Glomerular visceral epithelial cell (primary cell): ENCODE results near the gene MRPS18C.
"Not testable (repeated sequence)": the region's sequence is repeated elsewhere in the genome, so short reads cannot be mapped to it uniquely, and the experiment has no call there.

Experiments used
- DNase-seq: peaks from one replicate; pipeline ENCODE4 v3.0.0-alpha.2; 2016; ENCODE audit errors: extremely low spot score

Gene MRPS18C

GRCh38 chr4:83455281-83456183 lies at the start of gene MRPS18C, which contains the start of gene HELQ:
TSS of gene MRPS18C (plus strand) at chr4:83456058. CDS start at chr4:83456078, 20 bp downstream.
TSS of gene HELQ (minus strand) at chr4:83455823. CDS start at chr4:83455693, 130 bp downstream.
- peak; percentile 99 for DNase-seq

DNA sequence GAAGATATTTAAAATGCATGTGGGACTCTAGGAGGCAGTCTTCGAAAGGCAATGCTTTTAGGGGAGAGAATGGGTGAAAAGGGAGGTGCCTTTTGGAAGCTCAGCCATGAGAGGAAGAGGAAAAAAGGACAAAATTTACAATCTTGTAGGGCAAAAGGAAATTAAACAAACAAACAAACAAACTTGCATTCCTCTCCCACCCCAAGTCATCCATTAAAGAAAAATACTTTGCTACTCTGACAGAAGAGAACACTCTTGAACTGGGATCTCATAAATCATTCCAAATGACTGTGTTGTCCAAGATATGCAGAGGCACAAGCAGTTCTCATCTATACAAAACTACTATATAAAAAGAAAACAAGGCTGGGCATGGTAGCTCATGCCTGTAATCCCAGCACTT lies 47.0 kb upstream of the MRPS18C start:
- no peak for DNase-seq

DNA sequence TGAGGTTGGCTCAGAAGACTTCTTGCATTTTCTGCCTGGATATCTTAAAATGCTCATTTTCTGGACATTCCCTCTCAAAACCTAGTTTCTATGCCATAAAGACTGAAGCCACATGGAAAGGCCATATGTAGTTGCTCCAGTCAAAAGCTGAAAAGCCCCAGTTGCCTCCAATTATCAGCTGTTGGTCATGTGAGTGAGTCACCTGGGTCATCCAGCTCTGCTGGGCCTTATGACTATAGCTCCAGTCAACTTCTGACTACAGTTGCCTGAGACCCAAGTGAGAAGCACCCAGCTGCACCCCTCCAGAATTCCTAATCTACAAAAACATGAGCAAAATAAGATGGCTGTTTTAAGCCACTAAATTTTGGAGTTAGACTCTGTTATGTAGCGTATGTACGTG lies 42.2 kb upstream of the MRPS18C start:
- DNase-seq = no peak

DNA sequence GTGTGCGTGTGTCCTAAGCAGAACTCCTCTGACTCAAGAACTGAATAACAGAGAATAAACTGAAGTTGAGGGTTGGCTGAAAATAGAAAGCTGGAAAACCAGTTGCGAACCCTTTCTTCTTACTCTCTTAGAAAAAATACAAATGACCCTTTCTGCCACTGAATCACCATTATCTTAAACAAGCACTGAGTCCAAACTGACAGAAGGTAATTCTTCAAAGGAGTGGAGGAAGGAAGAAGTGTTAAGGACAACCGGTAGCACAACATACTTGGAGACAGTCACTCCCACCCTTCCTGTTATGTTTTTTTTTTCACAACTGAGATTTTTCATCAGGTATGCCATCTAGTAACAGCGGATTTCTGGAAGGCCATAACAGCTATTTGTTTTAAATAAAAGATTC lies 38.3 kb upstream of the MRPS18C start:
- DNase-seq = no peak

GRCh38 chr4:83418211-83418610 lies 37.6 kb upstream of the MRPS18C start:
- DNase-seq = no peak

GRCh38 chr4:83431200-83431599 lies 24.7 kb upstream of the MRPS18C start:
- DNase-seq = no peak

DNA sequence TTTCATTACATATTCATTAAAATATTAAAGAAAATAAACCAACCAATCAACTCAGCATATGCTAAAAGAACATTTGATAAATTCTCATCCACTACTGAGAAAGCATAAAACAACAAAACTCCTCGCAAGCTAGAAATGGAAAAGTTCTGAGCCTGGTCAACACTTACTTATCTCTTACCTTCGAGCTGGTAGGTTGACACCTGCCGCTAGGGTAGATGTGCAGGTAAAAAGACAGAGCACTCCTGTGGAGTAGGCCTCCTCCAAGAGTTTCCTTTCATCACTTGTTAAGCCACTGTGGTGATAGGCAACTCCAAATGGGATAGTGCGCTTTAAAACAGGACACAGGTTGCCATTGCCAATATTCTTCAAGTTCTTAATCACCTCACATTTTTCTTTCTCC lies 19.2 kb upstream of the MRPS18C start:
- no peak for DNase-seq

DNA sequence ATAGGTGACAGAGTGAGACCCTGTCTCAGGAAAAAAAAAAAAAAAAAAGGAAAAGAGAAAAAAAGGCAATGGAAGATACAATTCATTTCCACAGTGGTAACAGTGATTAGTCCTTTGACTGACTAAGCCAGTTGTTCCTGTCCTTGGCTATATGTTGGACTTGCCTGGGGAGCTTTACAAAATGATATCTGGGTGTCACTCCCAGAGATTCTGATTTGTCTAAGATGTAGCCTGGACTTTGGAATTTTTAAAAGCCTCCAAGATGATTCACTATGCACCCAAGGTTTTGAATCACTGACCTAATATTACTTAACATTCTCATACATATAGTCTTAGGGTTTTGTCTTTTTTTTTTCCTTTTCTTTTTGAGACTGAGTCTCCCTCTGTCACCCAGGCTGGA lies 17.1 kb upstream of the MRPS18C start:
- DNase-seq = no peak

DNA sequence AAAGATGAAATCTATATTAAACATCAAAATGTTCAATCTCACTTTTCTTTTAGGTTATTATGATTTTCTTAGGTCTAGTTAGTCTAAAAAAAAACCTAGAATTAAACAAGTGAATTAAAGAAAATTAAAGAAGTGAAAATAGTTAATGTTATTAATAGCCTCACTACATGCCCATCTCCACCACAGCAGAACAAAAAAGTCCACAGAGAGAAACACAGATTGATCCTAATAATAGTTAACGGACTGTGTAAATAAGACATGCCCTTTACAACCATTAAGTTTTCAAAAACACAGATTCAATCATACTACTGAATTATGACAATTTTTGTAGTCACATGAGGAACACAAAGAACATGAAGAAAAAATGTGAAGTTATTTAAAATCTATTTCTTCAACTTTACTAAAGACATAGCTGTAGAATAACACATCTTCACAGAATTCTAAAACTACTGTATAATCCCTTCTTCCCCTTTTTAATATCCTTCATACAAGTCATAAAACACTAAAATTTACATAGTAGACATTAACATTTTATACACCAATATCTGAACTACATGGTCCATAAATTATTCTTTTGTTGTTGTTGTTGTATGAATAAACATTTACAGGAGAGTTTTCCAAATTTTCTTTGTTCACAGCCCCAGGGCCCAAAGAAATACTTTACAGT lies 15.6 kb upstream of the MRPS18C start:
- no peak for DNase-seq

DNA sequence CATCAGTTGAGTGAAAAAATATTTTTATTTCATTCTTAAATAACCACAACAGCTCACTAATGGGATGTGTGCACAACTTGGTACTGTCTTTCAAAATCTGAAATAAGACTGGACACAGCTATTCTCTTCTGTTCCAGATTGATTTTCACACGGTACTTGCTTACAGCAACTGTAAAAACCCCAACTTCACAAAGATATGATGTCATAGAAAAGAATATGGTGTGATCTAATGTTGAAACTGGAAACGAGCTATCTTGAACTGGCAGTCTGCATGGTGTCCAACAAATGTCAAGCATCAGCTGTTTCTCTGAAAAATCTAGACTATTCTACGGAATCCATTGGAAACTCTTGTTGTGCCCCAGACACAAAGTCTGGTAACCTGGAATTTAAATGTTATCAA lies 15.0 kb upstream of the MRPS18C start:
- DNase-seq = no peak

DNA sequence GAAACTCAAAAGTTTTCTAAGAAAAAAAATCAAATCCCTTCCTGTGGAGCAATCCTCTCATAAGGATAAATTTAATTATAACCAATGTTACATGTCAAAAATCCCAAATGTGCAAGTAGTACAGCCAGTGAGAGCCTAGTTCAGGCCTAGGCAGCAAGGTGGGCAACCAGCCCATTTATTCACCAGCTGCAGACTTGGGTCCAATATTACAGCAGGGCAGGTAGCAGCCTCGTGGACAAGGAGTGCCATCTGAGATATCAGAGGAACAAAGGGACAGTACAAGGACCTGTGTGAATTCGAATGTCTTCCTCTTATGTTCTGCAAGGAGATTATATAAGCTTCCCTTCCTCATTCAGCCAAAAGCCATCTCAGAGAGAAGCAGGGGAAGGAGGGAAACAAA lies 6.8 kb upstream of the MRPS18C start:
- DNase-seq = no peak

DNA sequence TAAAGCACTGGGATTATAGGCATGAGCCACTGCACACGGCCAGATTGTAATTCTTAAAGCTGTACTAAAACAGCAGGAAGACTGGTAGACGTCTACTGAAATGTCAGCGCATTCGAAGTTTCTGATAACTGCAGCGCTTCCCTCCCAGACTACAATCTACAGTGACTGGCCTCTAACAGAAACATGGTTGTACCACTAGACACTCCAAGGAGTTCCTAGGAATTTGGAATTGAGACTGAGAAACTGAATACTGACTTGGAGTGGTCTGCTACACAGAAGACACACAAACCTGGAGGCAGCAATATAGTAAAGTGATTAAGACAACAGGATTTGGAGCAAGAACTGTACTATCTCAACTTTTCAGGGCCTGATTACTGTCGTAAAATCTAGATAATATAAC lies 1.2 kb upstream of the MRPS18C start:
- peak; percentile 5 for DNase-seq

GRCh38 chr4:83456184-83456501 lies 285 bp downstream of the MRPS18C start:
- DNase-seq = no peak

DNA sequence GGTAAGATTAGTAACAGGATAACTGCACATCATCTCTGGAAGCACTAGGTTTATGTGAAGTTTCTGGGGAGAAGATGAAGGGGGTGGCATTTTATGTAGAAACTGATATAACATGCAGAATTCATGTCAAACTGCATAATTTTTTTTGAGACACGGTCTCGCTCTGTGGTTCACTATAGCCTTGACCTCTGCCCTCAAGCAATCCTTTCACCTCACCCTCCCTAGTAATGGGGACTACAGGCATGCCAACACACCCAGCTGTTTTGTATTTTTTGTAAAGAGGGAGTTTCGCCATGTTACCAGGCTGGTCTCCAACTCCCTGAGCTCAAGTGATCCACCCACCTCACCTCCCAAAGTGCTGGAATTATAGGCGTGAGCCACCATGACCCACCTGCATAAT lies 17.6 kb downstream of the MRPS18C start:
- DNase-seq = no peak

DNA sequence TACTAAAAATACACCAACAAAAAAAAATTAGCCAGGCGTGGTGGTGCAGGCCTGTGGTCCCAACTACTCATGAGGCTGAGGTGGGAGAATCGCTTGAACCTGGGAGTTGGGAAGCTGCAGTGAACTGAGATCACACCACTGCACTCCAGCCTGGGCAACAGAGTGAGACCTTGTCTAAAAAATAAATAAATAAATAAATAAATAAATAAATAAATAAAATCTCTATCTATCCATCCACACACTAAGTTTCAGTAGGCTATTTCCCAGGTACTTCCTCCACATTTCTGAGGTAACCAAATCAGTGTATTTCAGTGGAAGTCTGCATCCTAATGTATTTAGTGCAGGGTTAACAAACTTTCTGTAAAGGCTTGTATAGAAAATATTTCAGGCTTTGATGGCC lies 18.1 kb downstream of the MRPS18C start:
- no peak for DNase-seq

GRCh38 chr4:83484500-83485461 lies 28.9 kb downstream of the MRPS18C start, which contains the start of gene ABRAXAS1:
TSS of gene ABRAXAS1 (minus strand) at chr4:83485100. CDS start at chr4:83485072, 28 bp downstream.
- DNase-seq = peak; percentile 96

- no peak for DNase-seq
Observed at GRCh38 chr4:83486457-83487129, 30.7 kb downstream of the MRPS18C start.

- DNase-seq = no peak
Observed at GRCh38 chr4:83489711-83490326, 34.0 kb downstream of the MRPS18C start.

GRCh38 chr4:83490876-83491450 lies 35.1 kb downstream of the MRPS18C start:
- DNase-seq = peak; percentile 21

DNA sequence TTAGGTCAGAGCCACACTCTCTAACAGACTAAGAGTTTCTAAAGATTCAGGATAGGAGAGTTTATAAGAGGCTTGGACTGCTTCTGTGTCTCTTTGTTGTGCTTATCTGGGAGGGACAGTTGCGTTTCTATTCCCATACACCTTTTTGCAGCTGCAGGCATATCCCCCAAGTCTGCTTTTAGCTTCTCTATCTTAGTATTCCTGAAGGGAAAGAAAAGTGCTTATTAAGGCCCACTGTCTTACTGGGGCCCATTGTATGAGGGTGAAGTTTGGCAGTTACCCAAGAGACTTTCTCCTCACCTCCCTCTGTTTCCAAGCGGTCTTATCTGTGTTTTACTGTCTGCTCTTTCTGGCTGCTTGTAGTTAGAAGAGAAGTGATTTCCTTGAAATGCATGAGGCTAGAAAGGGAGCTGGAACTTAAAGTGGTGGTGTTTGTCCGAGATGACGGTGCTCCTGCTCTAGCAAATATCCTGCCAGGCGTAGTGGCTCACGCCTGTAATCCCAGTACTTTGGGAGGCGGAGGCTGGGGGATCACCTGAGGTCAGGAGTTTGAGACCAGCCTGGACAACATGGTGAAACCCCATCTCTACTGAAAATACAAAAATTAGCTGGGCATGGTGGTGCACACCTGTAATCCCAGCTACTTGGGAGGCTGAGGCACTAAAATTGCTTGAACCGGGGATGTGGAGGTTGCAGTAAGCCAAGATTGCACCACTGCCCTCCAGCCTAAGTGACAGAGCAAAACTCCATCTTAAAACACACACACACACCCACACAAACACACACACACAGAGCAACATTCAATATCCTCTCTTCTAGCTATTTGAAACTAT lies 40.4 kb downstream of the MRPS18C start:
- not testable (repeated sequence) for DNase-seq
